Small intestine (tissue), 7 donors: ENCODE measurements around the gene NR1D1. TPM values are rescaled to one million over a fixed set of nuclear protein-coding genes. Genes with fewer than 3 reads are reported as not detected.

Experiments used
- DNase-seq, 2 donors: peaks; one replicate each; pipeline versions ENCODE4 v3.0.0 to v3.0.0-alpha.2; 2013
- FAIRE-seq: peaks from 2 replicates; lab custom pipeline; 2012; peaks lifted over from hg19 to GRCh38; lab: Jason Lieb, UNC
- H3K27ac ChIP-seq, 3 donors: one replicate each; pipeline ENCODE4 v1.5.1; 2013; ENCODE audit warnings: low read length in 2 of 3, mild to moderate bottlenecking in 2 of 3, control low read depth in 1 of 3, inconsistent platforms in 1 of 3, low read depth in 1 of 3, moderate library complexity in 1 of 3
- H3K27me3 ChIP-seq, 3 donors: one replicate each; pipeline ENCODE4 v1.6.1; 2013; ENCODE audit warnings: low read length in 3 of 3, inconsistent platforms in 1 of 3; ENCODE audit not compliant: control insufficient read depth in 3 of 3, insufficient read depth in 3 of 3
- H3K36me3 ChIP-seq, 3 donors: one replicate each; pipeline ENCODE4 v1.6.1; 2013; ENCODE audit warnings: low read length in 3 of 3, inconsistent platforms in 1 of 3, low read depth in 1 of 3, mild to moderate bottlenecking in 1 of 3, moderate library complexity in 1 of 3; ENCODE audit not compliant: control insufficient read depth in 3 of 3, insufficient read depth in 2 of 3
- H3K4me1 ChIP-seq, 3 donors: one replicate each; pipeline ENCODE4 v1.6.1; 2013; ENCODE audit warnings: low read length in 2 of 3, inconsistent platforms in 1 of 3, low read depth in 1 of 3, mild to moderate bottlenecking in 1 of 3, moderate library complexity in 1 of 3; ENCODE audit not compliant: control insufficient read depth in 3 of 3, insufficient read depth in 2 of 3
- H3K4me3 ChIP-seq, 3 donors: one replicate each; pipeline ENCODE4 v1.5.1; 2013; ENCODE audit warnings: low read length in 3 of 3, control low read depth in 1 of 3, inconsistent platforms in 1 of 3, low read depth in 1 of 3, mild to moderate bottlenecking in 1 of 3, moderate library complexity in 1 of 3
- H3K9me3 ChIP-seq, 2 donors: one replicate each; pipeline ENCODE4 v1.6.1; 2013; ENCODE audit warnings: low read depth in 1 of 2, low read length in 1 of 2; ENCODE audit not compliant: control insufficient read depth in 2 of 2, insufficient read depth in 1 of 2
- WGBS, 3 donors: extraction: QIAGEN DNeasy Blood & Tissue Kit; methylation state at CpG; one replicate each; pipeline ENCODE4 v1.1.7; 2013; 5-methylcytosine and 5-hydroxymethylcytosine counted together
- polyA plus RNA-seq, 4 donors: library from polyadenylated mRNA; stranded (reverse) in 3 of 4; unstranded in 1 of 4; fragments of 200-250 nt in 3 of 4; fragments of 120-200 nt in 1 of 4; gene quantifications; one replicate each; pipeline versions ENCODE4 v1.2.1 to v1.2.3, GENCODE V29; 2013
- donor health status: healthy with polysubstance abuse.
- donor health status: control.
- donor health status: control.
- donor health status: Bipolar disorder and iron deficiency.
- donor health status: healthy.

The NR1D1 gene
- polyA plus RNA-seq, 4 donors: 2.7 to 25.1 (median 12.1) TPM

DNA sequence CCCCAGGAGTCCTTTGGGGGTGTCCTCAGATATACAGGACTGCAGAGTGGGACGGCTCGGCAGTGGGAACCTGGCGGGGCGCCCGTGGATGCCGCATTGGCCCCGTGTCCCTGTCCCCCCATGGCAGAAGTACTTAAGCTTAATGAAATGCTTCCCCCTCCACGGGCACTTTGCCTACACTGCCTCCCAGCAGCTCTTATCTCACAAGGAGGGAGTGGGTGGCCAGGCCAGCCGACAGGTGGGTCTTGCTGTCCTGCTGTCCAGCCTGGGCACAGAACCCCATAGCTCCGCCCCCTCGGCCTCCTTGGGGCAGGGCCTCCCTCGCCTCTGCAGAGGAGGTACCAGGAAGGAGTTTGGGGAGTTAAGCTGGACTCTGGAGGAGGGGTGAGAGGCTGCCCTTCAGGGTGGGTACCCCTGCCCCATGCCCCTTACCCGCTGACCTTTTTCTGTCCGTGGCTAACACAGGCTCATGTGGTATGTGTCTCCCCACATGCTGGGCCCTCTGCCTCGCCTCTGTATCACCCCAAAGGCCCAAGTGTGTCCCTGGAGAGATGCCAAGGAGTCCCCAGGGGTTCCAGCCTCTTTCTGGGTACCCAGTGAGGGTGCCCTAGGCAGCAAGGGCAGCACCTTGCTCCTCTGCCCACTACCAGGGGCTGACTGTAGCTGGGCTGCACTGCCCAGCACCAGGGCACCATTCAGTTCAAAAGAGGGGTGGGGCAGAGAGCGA, 28.9 kb downstream of the NR1D1 start:
- peaks cover 0 to 61% (median 0%) of the 10 kb centered on the region in 3 donors for H3K36me3 ChIP-seq
- DNase-seq (peak; percentile 88 to 92), FAIRE-seq (no peak)
- peaks cover 15 to 99% (median 31%) of the 10 kb centered on the region in 3 donors for H3K4me1 ChIP-seq
- WGBS, 3 donors: 7 to 38% (median 31%) methylated on average over 16 of the region's 16 CpGs
- no peaks in the 10 kb centered on the region for H3K27me3 ChIP-seq
- H3K9me3 ChIP-seq: no peaks in the 10 kb centered on the region
- H3K4me3 ChIP-seq: peak overlapping the region; percentile 1 to 26 (median 3)
- H3K27ac ChIP-seq: peak overlapping the region; percentile 90 to 99 (median 97)

GRCh38 chr17:40070709-40071312, 29.6 kb downstream of the NR1D1 start:
- H3K27ac ChIP-seq: peak overlapping the region; percentile 90 to 99 (median 97)
- no peaks in the 10 kb centered on the region for H3K27me3 ChIP-seq
- H3K4me3 ChIP-seq: peak overlapping the region in 2 of 3 donors; percentile 1 to 26
- peaks cover 16 to 99% (median 31%) of the 10 kb centered on the region in 3 donors for H3K4me1 ChIP-seq
- H3K9me3 ChIP-seq: no peaks in the 10 kb centered on the region
- DNase-seq (peak; percentile 96 to 97), FAIRE-seq (no peak)
- H3K36me3 ChIP-seq: peaks cover 0 to 61% (median 0%) of the 10 kb centered on the region in 3 donors
- WGBS, 3 donors: 9 to 32% (median 21%) methylated on average over 5 to 8 of the region's 8 CpGs

GRCh38 chr17:40069751-40070708, 30.4 kb downstream of the NR1D1 start:
- whole genome bisulfite sequencing, 3 donors: 6 to 20% (median 13%) methylated on average over 13 to 14 of the region's 14 CpGs
- H3K27me3 ChIP-seq: no peaks in the 10 kb centered on the region
- peak overlapping the region in 2 of 3 donors; percentile 5 to 33 for H3K4me3 ChIP-seq
- no peak for FAIRE-seq
- H3K4me1 ChIP-seq: peaks cover 16 to 97% (median 35%) of the 10 kb centered on the region in 3 donors
- no peaks in the 10 kb centered on the region for H3K9me3 ChIP-seq
- peaks cover 0 to 56% (median 0%) of the 10 kb centered on the region in 3 donors for H3K36me3 ChIP-seq
- peak; percentile 79 to 88 for DNase-seq
- H3K27ac ChIP-seq: peak overlapping the region; percentile 90 to 99 (median 97)

DNA sequence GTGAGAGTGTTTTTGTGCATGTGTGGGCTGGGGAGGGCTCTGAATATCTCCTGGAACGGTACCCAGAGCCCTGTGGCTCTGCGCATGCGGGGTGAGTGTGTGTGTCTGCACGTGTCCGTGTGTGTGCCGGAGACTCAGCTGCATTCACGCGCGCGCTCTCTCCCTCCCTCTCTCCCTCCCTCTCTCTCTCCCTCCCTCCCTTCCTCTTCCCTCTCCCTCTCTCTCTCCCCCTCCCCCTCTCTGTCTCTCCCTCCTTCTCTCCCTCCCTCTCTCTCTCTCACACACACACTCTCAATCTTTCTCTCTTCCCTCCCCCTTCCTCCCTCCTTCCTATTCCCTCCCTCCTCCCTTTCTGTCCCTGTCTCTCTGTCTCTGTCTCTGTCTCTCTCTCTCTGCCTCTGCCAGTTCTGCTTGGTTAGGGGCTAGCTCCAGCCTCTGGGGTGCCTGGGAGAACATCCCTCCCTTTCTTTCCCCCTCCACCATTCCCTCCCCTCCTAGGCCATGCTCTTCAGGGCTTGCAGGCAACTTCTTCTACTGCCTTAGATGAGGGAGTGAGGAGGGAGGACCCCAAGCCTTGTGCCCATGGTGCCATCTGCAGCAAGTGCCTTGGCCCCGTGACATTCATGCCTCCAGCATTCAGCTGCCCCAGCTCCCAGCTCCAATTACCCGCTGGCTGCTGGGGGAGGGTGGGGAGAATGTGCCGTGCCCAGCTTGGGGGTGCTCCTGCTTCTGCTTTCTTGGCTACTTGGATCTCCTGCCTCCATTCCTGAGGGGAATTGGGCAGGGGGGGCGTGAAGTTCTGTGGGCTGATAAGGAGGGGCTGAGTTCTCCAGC, 31.3 kb downstream of the NR1D1 start:
- Histone ChIP-seq H3K9me3 (no peaks in the 10 kb centered on the region), H3K27ac (peak overlapping the region; percentile 90 to 99 (median 97)), H3K27me3 (no peaks in the 10 kb centered on the region), H3K4me3 (peak overlapping the region; percentile 13 to 33 (median 20)), H3K36me3 (peaks cover 0 to 55% (median 0%) of the 10 kb centered on the region in 3 donors), H3K4me1 (peaks cover 14 to 97% (median 35%) of the 10 kb centered on the region in 3 donors)
- DNase-seq (peak; percentile 89), FAIRE-seq (no peak)
- 5 to 8% (median 7%) methylated on average over 14 of the region's 14 CpGs for WGBS, 3 donors

- DNase-seq (no peak), FAIRE-seq (no peak)
- H3K4me1 ChIP-seq: peaks cover 14 to 95% (median 35%) of the 10 kb centered on the region in 3 donors
- peak overlapping the region; percentile 90 to 99 (median 97) for H3K27ac ChIP-seq
- H3K36me3 ChIP-seq: peaks cover 0 to 53% (median 0%) of the 10 kb centered on the region in 3 donors
- peak overlapping the region; percentile 13 to 30 (median 20) for H3K4me3 ChIP-seq
- H3K9me3 ChIP-seq: no peaks in the 10 kb centered on the region
- 5 to 9% (median 6%) methylated on average over 5 of the region's 5 CpGs for WGBS, 3 donors
- H3K27me3 ChIP-seq: no peaks in the 10 kb centered on the region
Measured at GRCh38 chr17:40068584-40068916, 31.8 kb downstream of the NR1D1 start.

- FAIRE-seq (no peak), DNase-seq (peak in 1 of 2 donors; percentile 41)
- Histone ChIP-seq H3K9me3 (no peaks in the 10 kb centered on the region), H3K4me3 (no peak overlapping the region), H3K36me3 (peaks cover 0 to 51% (median 0%) of the 10 kb centered on the region in 3 donors), H3K27me3 (no peaks in the 10 kb centered on the region), H3K4me1 (peaks cover 14 to 91% (median 35%) of the 10 kb centered on the region in 3 donors), H3K27ac (peak overlapping the region; percentile 90 to 99 (median 97))
- 23 to 38% (median 34%) methylated on average over 4 of the region's 4 CpGs for WGBS, 3 donors
Measured at GRCh38 chr17:40068129-40068581, 32.2 kb downstream of the NR1D1 start.

GRCh38 chr17:40067710-40068109, 32.7 kb downstream of the NR1D1 start:
- Histone ChIP-seq H3K27me3 (no peaks in the 10 kb centered on the region), H3K27ac (peak overlapping the region; percentile 90 to 99 (median 97)), H3K36me3 (peaks cover 0 to 50% (median 0%) of the 10 kb centered on the region in 3 donors), H3K4me1 (peaks cover 14 to 87% (median 30%) of the 10 kb centered on the region in 3 donors), H3K9me3 (no peaks in the 10 kb centered on the region), H3K4me3 (no peak overlapping the region)
- FAIRE-seq: no peak
- no peak for DNase-seq
- 92 to 95% (median 94%) methylated on average over 7 of the region's 7 CpGs for WGBS, 3 donors
